Fibroblast of skin of scalp (primary cell): ENCODE measurements around the gene TET3.

Experiments
- DNase-seq: peaks from one replicate; pipeline ENCODE4 v3.0.0-alpha.2; 2013

The TET3 gene

GRCh38 chr2:74007121-74007520 is 22.4 kb downstream of the TET3 start:
- peak; percentile 60 for DNase-seq

DNA sequence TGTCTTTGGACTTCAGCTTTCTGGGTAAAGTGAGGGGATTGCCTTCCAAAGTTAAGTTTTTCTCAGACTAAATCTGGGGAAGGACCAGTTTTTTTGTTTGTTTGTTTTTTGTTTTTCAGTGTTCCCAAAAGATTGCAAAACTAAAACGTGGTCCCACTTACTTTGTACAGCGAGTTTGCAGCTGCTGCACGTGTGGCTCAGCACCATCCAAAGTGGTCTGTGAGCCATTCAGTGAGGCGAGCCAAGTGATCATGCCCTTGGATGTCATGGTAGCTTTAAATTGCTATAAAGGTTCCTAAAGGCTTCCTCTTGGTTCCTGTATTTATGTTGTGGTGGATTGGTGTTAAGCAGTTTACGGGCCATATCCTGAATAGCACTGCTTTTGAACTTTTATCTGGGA is 23.0 kb downstream of the TET3 start:
- no peak for DNase-seq

DNA sequence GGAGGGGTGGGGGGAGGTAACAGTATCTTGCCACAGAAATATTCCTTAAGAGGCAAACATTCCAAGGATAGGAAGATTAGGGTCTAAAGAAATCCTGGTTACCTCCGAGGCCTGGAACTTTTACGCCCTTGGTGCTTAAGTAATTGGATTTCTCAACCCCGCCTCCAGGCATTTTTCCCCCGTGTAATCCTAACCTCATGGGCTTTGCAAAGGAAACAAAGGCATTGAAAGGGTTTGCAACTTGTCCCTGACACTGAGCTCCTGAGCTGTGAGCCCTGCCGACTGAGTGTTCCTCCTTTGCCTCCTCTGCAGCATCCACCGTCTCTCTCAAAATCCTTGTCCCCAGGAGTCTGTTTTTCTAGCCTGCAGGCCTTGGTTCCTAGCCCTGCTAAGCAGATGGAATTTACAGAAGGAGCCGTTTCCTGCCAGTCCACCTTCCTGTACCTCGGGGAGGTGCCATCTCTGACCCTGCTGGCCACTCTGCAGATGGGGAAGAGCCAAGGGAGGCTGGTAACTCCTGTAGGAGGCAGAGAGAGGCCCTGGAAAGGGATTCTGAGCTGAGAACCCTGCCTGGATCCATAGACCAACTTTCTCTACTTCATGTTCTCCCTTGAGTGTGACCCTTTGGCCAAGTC is 24.2 kb downstream of the TET3 start:
- no peak for DNase-seq

DNA sequence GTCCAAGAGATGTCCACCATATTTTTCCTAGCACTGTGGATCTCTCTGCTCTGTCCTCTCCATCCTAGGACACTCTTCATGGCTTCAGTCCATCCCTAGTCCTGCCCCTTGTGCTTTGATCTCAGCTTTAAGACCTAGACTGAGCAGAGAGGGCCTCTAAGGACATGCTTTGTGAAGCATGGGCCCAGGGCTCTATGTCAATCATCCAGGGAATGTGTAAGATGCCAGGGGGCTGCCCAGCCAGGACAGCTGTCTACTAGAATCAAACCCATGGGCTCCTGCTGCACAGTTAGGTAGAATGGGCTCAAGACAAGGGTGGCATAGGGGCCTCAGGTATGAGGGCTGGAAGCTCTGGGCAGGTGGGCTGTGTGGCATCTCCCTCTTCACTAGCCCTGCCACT is 24.9 kb downstream of the TET3 start:
- DNase-seq, result no peak

DNA sequence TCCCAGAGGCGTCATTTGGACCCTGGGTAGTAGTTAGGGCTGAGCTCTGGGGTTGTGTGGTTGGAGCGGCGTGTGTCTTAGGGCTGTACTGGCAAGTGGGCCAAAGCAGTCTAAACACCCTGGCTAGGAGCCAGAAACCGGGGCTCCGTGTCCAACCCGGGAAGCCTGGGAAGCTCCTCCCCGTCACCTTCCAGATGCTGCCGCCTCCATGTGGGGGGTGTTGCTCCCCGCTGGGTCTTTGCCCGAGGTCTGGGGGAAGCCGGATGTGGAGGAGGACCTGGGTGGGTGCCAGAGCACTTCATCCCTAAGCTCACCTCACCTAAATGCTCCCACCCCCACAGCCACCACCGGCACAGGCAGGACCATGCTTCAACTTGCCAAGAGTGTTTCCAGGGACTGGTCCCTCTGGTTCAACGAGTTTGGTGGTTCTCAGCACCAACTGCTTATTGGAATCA is 25.4 kb downstream of the TET3 start:
- DNase-seq, result no peak

DNA sequence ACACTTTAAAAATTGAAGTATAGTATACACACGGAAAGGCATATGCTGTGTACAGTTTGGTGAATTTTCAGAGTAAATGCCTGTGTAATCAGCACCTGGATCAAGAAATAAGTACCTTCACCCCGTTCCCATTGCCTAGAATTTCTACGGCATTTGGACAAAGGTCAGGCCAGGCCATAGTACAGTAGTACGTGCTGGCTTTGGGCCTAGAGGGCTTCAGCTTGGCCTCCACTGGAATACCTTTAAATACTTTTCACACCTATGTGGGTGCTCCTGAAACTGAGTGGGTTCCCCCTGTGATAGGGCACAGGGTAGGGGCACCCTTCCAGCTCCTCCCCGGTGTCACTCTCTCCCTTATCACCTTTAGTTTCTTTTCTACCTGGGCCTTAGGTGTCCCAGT is 26.5 kb downstream of the TET3 start:
- DNase-seq, result no peak

DNA sequence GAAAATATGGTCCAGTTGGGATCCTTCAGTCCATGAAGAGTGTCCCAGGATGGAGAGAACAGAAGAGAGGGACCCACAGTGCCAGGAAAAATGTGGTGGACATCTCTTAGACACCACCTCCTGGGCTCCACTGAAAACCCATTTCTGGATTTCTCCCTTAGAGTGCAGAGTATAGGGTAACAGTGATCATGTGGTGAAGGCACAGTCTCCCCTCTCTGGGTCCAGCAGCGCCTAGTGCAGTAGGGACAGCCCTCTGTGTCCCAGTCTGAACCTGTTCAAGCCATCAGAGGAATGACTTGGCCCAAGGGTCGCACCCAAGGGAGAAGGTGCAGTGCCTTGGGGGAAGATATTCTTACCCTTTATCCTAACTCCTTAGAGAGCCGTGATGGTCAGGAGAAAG is 30.1 kb downstream of the TET3 start:
- DNase-seq, result no peak

DNA sequence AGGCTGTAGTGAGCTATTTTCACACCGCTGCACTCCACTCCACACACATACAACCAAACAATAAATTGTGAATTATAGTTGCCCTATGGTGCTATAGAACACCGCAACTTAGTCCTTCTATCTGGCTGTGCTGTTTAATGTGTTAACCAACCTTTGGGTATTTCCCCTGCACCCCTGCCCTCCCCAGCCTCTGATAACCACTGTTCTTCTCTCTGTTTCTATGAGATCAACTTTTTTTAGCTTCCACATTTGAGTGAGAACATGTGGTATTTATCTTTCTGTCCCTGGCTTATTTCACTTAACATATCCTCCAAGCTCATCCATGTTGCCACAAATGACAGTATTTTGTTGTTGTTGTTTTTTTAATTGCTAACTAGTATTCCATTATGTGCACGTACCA is 32.5 kb downstream of the TET3 start:
- DNase-seq, result no peak

GRCh38 chr2:74019516-74019915 is 34.8 kb downstream of the TET3 start:
- DNase-seq, result no peak

DNA sequence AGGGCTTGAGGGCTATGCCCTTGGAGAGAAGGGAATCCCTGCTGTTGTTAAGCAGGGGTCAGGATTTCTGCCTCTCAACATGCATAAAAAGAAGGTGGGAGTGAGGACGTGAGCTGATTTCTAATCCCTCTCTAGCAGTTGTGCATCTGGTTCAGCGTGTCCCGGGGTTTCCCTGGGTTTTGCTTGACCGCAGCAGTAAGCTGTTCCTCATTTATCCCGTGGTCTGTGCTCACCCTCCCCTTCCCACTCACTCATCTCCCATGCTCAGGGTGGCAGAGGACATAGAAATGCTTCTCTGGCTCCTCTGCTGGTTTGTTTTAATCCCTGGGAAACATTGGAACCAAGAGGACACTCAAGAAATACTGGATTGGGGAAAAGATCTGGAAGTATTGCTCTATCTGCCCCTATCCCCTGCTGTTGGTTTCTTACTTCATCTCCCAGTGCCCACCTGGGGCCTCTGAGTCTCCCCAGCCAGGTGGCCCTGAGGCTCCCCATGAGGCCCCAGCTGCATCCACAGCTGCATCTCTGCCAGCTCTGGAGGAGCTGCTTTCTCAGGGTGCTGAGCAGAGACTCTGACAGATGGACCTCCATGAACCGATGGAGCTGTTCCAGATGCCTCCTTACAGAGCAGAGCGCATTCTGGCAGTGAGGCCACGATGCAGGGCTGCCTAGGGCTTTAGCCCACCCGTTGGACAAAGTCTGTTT is 36.1 kb downstream of the TET3 start:
- no peak for DNase-seq

GRCh38 chr2:74021407-74021755 is 36.7 kb downstream of the TET3 start:
- DNase-seq, result no peak

DNA sequence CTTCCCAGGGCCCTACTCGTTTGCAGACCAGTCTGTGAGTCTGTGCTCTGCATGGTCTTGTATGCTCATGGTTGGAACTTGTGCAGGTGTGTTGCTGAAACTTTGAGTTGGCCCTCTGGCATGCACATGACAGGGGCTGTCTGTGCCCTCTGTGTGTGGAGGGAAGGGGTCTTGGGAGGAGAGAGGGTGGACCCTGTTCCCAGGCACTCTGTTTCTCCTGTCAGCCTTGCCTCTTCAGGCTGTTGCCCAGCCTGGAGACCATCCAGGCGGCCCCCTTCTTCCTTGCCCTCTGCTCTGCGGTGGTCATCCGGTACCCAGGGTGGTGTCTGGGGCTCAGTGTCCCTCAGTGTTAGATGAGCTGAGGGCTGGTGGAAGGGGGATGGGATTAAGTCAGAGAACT is 39.5 kb downstream of the TET3 start:
- no peak for DNase-seq

- no peak for DNase-seq
Observed at GRCh38 chr2:74025971-74026612, 41.4 kb downstream of the TET3 start.

DNA sequence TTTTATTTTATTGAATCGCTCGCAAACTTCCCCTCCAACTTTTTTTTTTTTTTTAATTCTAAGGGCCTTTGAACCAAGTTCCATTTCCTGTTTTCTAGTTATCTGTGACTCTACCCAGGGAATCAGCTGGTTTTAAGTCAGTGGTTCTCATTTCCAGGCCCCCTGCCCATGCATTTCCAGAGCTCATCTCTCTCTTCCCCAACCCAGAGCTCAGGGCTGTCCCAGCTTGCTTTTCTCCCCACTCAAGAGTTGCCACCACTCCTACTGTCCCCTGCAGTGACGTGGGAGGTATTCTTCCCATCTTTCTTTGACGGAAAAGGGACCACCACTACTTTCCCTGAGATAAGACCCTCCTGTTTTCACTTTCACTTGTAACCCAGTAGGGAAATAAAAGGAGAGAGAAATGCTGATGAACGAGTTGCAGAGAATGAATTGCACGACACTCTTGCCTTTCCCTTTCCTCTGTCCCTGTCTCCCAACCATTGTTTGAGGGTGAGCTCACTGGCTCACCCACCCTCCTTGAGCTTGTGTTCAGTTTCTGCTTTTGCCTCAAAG is 42.1 kb downstream of the TET3 start:
- no peak for DNase-seq

GRCh38 chr2:74027496-74027895 is 42.8 kb downstream of the TET3 start:
- DNase-seq, result no peak

DNA sequence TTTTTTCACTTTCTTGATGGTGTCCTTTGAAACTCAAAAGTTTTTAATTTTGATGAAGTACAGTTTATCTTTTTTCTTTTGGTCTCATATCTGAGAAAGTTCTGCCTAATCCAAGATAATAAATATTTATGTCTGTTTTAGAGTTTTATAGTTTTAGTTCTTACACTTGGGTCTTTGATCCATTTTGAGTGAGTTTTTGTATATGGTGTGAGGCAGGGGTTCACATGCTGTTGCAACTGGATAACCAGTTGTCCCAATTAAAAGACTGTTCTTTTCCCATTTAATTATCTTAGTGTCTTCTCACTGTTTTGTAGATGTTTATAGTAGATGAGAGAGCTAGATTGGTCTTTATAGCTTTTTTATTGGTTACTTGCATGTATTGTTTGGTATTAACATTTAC is 43.6 kb downstream of the TET3 start:
- no peak for DNase-seq

GRCh38 chr2:74028741-74029140 is 44.0 kb downstream of the TET3 start:
- DNase-seq, result no peak

- DNase-seq, result no peak
Observed at GRCh38 chr2:74029714-74030397, 45.1 kb downstream of the TET3 start.

DNA sequence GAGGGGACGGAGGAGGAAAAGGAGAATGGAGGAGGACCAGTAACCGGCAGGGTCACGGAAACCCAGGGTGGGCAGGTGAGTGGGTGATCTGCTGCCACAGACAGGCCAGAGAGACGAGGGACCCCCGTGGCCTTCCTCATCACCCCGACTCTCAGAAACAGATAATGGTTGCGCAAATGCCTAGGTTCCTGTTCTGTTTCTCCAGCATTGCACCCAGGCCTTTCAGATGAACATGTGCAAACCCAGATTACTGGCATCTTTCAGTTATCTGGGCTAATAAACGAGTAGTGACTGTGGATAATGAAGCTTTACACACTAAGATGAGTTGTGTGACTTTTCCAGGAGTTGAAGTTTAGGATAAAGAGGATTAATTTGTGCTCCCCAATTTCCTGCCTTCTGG is 46.5 kb downstream of the TET3 start:
- DNase-seq, result no peak

- no peak for DNase-seq
Observed at GRCh38 chr2:74031959-74032287, 47.2 kb downstream of the TET3 start.

GRCh38 chr2:74033375-74033774 is 48.7 kb downstream of the TET3 start:
- no peak for DNase-seq
